Subcutaneous adipose tissue (tissue), 4 donors: Measurements from ENCODE around the gene CARS1. TPM values are rescaled to one million over a fixed set of nuclear protein-coding genes. Genes with fewer than 3 reads are reported as not detected.

Source experiments
- total RNA-seq, 4 donors: library from RNA; depleted of rRNA; stranded (reverse); fragments of >200 nt; gene quantifications; one replicate each; pipeline ENCODE4 v1.1.0, GENCODE V29; 2016
- TF ChIP-seq, protein P1 (sequence below): fragments of 450-650 bp; IDR thresholded peaks from one replicate; pipeline ENCODE4 v1.5.1; 2016; ENCODE audit warnings: low read depth, mild to moderate bottlenecking, control low read depth, antibody characterized with exemption, moderate library complexity

Gene CARS1
- total RNA-seq, 4 donors from 2014 or later = 30.4 to 59.5 (median 36.1) TPM

DNA sequence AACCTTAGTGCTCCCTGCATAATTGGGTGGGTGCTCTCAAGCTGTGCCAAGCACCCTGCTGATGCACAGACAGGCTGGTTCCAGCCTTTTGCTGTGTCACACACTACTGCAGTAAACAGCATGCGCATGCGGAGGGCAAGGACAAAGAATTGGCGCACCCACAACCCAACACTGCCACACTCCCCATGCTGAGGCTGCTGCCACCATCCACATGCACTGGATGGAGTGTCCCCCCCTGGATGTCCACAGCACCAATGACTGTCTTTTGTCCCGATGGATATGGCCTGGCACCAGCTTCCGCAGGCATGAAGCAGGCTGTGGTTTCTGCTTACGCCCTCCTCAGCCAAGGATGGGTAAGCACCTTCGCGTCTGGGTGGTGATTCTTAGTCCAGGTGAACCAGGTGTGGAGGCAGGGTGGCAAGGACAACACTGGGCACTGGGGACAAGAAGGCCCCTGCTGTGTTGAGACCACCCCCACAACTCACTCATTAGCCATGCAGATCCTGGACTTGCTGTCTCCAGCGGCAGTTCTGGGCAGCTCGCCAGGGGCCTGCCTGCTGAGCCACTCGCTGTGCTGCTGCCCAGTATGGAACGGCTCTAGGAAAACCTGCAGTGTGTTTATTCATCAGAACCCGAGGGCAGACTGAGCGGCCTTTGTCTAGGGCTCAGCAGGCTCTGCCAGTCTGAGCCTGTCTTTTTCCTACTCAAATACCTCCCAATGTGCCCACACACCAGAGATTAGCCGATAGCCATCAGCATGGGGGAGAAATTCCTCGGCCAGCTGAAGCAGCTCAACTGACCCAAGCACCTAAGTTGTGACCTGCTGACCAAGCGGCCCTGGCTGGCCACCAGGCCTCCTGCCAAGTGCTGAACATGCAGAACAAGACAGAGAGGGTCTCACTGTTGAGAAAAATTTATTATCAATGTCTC is 56.9 kb downstream of the CARS1 start:
- TF ChIP-seq, protein P1, sequence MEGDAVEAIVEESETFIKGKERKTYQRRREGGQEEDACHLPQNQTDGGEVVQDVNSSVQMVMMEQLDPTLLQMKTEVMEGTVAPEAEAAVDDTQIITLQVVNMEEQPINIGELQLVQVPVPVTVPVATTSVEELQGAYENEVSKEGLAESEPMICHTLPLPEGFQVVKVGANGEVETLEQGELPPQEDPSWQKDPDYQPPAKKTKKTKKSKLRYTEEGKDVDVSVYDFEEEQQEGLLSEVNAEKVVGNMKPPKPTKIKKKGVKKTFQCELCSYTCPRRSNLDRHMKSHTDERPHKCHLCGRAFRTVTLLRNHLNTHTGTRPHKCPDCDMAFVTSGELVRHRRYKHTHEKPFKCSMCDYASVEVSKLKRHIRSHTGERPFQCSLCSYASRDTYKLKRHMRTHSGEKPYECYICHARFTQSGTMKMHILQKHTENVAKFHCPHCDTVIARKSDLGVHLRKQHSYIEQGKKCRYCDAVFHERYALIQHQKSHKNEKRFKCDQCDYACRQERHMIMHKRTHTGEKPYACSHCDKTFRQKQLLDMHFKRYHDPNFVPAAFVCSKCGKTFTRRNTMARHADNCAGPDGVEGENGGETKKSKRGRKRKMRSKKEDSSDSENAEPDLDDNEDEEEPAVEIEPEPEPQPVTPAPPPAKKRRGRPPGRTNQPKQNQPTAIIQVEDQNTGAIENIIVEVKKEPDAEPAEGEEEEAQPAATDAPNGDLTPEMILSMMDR = no peak

DNA sequence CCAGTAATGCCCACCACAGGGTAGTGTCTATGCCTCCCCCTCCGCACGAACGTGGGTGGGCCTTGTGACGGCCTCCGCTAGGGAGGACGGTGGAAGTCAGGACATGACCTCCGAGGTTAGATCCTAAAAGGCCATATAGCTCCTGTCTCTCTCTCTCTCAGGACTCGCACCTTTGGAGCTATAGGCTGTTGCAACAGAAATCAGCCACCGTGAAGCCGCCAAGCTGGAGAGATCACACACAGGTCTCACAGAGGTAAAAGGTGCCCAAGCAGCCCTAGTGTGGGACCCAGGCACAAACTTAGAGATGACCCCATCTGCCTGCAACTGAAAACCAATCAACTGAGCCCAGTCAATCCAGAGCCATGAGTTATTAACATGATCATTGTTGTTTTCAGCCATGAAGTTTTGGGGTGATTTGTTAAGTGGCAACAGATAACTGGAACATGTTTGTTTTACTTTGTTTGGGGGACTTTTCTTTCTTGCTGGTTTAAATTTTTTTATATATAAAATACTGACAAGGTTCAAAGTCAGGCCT is 57.7 kb downstream of the CARS1 start:
- TF ChIP-seq, protein P1 = no peak

DNA sequence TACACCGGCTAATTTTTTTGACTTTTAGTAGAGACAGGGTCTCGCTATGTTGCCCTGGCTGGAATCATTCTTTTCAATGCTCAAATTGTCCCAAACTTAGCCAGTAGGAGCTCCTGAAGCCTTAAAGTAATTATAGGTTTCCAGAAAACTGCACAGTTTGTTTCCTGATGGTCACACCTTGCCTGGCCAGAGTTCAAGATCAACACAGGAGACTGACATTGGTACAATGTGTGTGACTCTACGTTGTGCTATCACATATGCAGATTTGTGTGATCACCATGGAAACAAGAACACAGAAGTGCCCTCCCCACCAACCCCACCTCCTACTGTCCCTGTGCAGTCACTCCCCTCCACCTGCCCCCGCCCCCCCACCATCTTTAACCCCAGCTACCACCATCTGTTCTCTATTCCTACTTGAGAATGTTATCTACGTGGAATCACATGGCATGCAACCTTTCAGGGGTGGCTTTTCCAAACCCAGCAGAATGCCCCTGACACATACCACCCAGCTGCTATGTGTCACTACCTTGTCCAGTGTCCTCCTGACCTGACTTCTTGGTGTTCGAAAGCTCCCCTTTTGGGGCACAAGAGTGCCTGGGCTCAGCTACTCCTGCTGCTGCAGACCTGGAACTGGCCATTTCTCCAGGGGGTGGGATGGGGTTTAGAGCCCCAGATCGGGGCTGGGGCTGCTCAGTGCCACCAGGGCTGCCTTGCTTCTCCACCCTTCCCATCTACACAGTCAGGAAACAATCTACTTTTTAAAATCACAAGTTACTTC is 59.0 kb downstream of the CARS1 start:
- TF ChIP-seq, protein P1 = no peak

DNA sequence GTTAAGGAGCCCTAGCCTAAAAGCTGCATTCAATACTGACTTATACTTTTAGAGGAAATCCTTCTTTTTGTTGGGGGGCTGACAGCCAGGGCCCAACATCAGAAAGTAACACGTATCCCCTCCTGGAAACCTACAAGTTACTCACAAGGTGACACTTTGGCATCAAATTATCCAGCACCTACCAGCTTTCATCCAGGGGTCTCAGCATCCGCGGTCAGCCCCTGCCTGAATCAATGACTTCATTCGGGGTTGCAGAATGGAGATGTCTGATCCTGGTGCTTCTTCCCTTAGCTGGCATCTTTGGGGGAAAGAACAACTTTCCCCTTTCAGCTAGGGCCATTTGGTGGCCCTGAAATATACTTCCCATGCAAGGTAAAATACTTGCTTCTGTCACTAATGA is 59.8 kb downstream of the CARS1 start:
- TF ChIP-seq, protein P1 = no peak

DNA sequence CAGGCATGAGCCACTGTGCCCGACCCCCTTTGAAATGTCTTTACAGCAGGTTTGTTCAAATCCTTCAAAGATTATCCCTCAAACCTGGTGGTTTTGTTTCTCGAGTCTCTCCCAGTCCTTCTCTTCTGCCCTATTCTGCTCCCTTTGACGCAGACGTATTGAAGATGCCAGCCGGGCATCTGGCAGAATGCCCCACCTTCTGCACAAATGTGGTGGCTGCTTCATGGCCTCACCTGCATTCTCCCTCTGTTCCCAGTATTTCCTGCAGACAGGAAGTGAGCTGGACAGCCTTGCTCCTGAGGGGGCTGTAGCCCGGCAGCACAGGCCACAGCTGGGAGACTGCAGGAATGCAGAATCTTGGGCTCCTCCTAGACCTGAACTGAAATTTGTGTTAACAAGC is 60.2 kb downstream of the CARS1 start:
- TF ChIP-seq, protein P1 = no peak

DNA sequence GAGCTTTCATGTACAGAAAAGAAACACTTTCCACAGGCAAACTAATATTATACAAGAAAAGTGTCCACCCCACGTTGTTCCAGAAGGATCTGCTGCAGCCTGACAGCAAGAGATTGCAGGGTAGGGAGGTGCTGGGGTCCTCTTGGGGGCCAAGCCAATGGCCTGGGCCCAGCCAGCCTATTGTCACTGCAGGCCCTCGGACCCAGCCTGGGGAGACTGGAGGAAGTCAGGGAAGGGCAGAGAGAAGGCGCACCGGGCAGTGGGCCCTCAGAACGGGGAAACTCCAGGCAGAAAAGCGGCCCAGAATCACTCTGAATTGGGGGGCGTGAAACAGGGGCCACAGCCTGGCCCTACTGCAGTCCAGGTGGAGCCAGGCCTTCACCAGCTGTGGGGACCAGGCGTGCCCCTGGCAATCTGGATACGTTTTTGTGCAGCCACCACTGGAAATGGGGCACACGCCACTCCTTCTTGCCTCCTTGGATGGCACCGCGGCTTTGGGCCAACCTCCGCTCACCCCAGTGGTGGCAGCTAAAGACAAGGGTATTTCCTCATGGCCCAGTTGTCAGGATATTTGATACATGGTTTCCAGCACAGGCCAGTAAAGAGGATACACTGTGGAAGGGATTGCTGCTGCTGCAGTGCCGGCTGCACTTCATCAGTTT is 61.2 kb downstream of the CARS1 start:
- TF ChIP-seq, protein P1 = no peak
